ENCODE measurements around the gene CHD9NB. TPM values are rescaled to one million over a fixed set of nuclear protein-coding genes. Genes with fewer than 3 reads are reported as not detected.

CHD9NB gene
- total and polyA plus RNA-seq, 9 of the 15 experiments (the other 6 are each of a cell fraction or from before 2014, with no cell fraction given) = 0.06 to 0.10 (median 0.07) TPM; not detected in 6

- no peak for ATAC-seq
- Histone ChIP-seq H3K27ac (ENCODE audit: extremely low read depth, low read depth, low read length) (no peak overlapping the region), H3K4me1 (replicated peaks in 1 of 2; ENCODE audit: control insufficient read depth in 2 of 2, insufficient read depth in 2 of 2, low read length in 2 of 2) (peaks cover 11 to 17% of the 10 kb centered on the region in 2 experiments; a peak in 4 of 5 replicates), H2AFZ (ENCODE audit: low read depth, low read length) (no peak overlapping the region), H3K9ac (ENCODE audit: insufficient read depth in 1 of 2, low read depth in 2 of 2, low read length in 2 of 2) (no peak overlapping the region), H3K36me3 (ENCODE audit: control insufficient read depth, insufficient read depth, low read length) (peaks cover 28% of the 10 kb centered on the region; the same call in 2 of the 3 replicates), H3K79me2 (ENCODE audit: control insufficient read depth, insufficient read depth, low read length) (peaks cover 62% of the 10 kb centered on the region), H3K9me1 (ENCODE audit: control insufficient read depth, insufficient read depth, low read length) (no peaks in the 10 kb centered on the region), H3K27me3 (ENCODE audit: control insufficient read depth in 2 of 2, insufficient read depth in 2 of 2, low read length in 2 of 2) (no peaks in the 10 kb centered on the region), H4K20me1 (replicated peaks; ENCODE audit: control insufficient read depth, insufficient read depth, low read length) (no peaks in the 10 kb centered on the region), H3K4me2 (ENCODE audit: insufficient read depth, low read length) (no peak overlapping the region), H3K9me3 (replicated peaks; ENCODE audit: control insufficient read depth, insufficient read depth, low read depth, low read length) (no peaks in the 10 kb centered on the region), H3K4me3 (no peak overlapping the region)
- no peak for DNase-seq (ENCODE audit: extremely low read depth in 1 of 4, low spot score in 3 of 4)
- ChIA-PET CTCF (ENCODE audit: low intra/inter-chr PET ratio) (no interaction called here), POLR2A (interaction anchor here (0.9 to 1.6 kb wide), 3 partner anchors 9 to 13 kb away, joined by 4 to 7 read pairs (median 5); no protein-coding TSS in a partner anchor)
- no peak for TF ChIP-seq ZNF507 (tag; conservative IDR thresholded peaks at IDR 0.05)
- no peak for TF ChIP-seq TAL1 (IDR thresholded peaks at IDR 0.05)
- TF ChIP-seq E2F4 (CRISPR knock-in tag; IDR thresholded peaks at IDR 0.05; ENCODE audit: low read depth) = no peak
- no peak for TF ChIP-seq HMG20B (CRISPR knock-in tag; IDR thresholded peaks at IDR 0.05)
- no peak for TF ChIP-seq DEAF1 (CRISPR knock-in tag; IDR thresholded peaks at IDR 0.05)
- no peak for TF ChIP-seq ELF4 (CRISPR knock-in tag; IDR thresholded peaks at IDR 0.05)
- no peak for TF ChIP-seq KHSRP (IDR thresholded peaks at IDR 0.05)
- TF ChIP-seq FOXA1 (IDR thresholded peaks at IDR 0.05; ENCODE audit: borderline replicate concordance) = no peak
- no peak for TF ChIP-seq NR2F6 (CRISPR knock-in tag; IDR thresholded peaks at IDR 0.05)
- TF ChIP-seq HMGN3 (IDR thresholded peaks at IDR 0.05; ENCODE audit: borderline replicate concordance, extremely low read depth, insufficient read length, low read depth, low read length) = no peak
- TF ChIP-seq CCNT2 (IDR thresholded peaks at IDR 0.05; ENCODE audit: borderline replicate concordance, extremely low read depth, insufficient read length, low read depth, low read length) = no peak
- TF ChIP-seq ZNF431 (CRISPR knock-in tag; IDR thresholded peaks at IDR 0.05) = no peak
- TF ChIP-seq JUN (IDR thresholded peaks at IDR 0.05; ENCODE audit: borderline replicate concordance, low read depth, low read length) = no peak
- TF ChIP-seq JUN (CRISPR knock-in tag; IDR thresholded peaks at IDR 0.05; ENCODE audit: borderline replicate concordance) = no peak
- no peak for TF ChIP-seq ZNF589 (CRISPR knock-in tag; IDR thresholded peaks at IDR 0.05; ENCODE audit: low read depth)
- no peak for TF ChIP-seq CHD2 (IDR thresholded peaks at IDR 0.05; ENCODE audit: low read depth, low read length)
- no peak for TF ChIP-seq EWSR1 (IDR thresholded peaks at IDR 0.05; ENCODE audit: borderline replicate concordance, low read depth, partially characterized antibody)
- FAIRE-seq = no peak
- in situ Hi-C loops (cut with MboI) = no loop called here
- BruUV-seq (replicated peaks) = no TSS peak
- 100% methylated on average over 2 of the region's 2 CpGs for WGBS (ENCODE audit: insufficient coverage, low coverage, missing lambda C conversion rate)
- intact Hi-C loops (cut with micrococcal nuclease) = no loop called here
Measured at GRCh38 chr16:53092284-53092683, 39.6 kb upstream of the CHD9NB start.

Data from K562 (cell line).